Activated T-helper 2 cell treated with anti-CD3 and anti-CD28 coated beads, Interferon-gamma antibody, Interleukin-2, Interleukin-4, amounts not matched to agents 10 μg/mL and 5 μg/mL and 100 μg/mL, durations not matched to agents 14 hours and 24 hours and 36 hours (primary cell): ENCODE measurements around the gene GPRC5C. TPM values are rescaled to one million over a fixed set of nuclear protein-coding genes. Genes with fewer than 3 reads are reported as not detected.

Experiments
- DNase-seq: peaks from one replicate; pipeline ENCODE4 v3.0.0; 2021; ENCODE audit warnings: low spot score
- H3K27ac Mint-ChIP-seq: one replicate; pipeline ENCODE4 v1.8.0; 2021; ENCODE audit warnings: mixed read lengths
- H3K27me3 Mint-ChIP-seq: one replicate; pipeline ENCODE4 v1.8.0; 2021; ENCODE audit warnings: low read depth, mixed read lengths
- H3K36me3 Mint-ChIP-seq: one replicate; pipeline ENCODE4 v1.8.0; 2021; ENCODE audit warnings: low read depth, mixed read lengths
- H3K4me1 Mint-ChIP-seq: one replicate; pipeline ENCODE4 v1.8.0; 2021; ENCODE audit warnings: low read depth, mixed read lengths
- H3K4me3 Mint-ChIP-seq: one replicate; pipeline ENCODE4 v1.8.0; 2021; ENCODE audit warnings: low read depth, mild to moderate bottlenecking, moderate library complexity, mixed read lengths
- H3K9me3 Mint-ChIP-seq: one replicate; pipeline ENCODE4 v1.8.0; 2021; ENCODE audit warnings: mixed read lengths
- intact Hi-C: fragments of 100-400 bp; cut with micrococcal nuclease; formaldehyde crosslinking; loops from one replicate; pipeline ENCODE4 v1.15.1; 2023
- total RNA-seq: library from RNA; stranded (reverse); gene quantifications from 2 replicates; pipeline ENCODE4 v1.2.3, GENCODE V29; 2022

The GPRC5C gene
- total RNA-seq, 1 donor from 2014 or later: 0.89 TPM

GRCh38 chr17:74465378-74466110, 33.7 kb downstream of the GPRC5C start:
- H3K4me1 Mint-ChIP-seq: peaks cover 37% of the 10 kb centered on the region
- no peaks in the 10 kb centered on the region for H3K27me3 Mint-ChIP-seq
- no peaks in the 10 kb centered on the region for H3K9me3 Mint-ChIP-seq
- DNase-seq: no peak
- peaks cover 8% of the 10 kb centered on the region for H3K36me3 Mint-ChIP-seq
- intact Hi-C loops: no loop called here
- H3K27ac Mint-ChIP-seq: no peak overlapping the region
- H3K4me3 Mint-ChIP-seq: no peak overlapping the region

GRCh38 chr17:74466111-74466827, 34.4 kb downstream of the GPRC5C start, which contains the start of gene CD300A:
CD300A (plus strand) TSS chr17:74466634; CDS start chr17:74466704, 70 bp downstream.
- Mint-ChIP-seq H3K4me3 (no peak within 1 kb of the TSS), H3K9me3 (no peaks in the 10 kb centered on the region), H3K27me3 (no peaks in the 10 kb centered on the region), H3K36me3 (peaks cover 11% of the 10 kb centered on the region), H3K4me1 (peaks cover 38% of the 10 kb centered on the region), H3K27ac (peak within 1 kb of the TSS; percentile 72)
- DNase-seq: peak; percentile 18
- intact Hi-C loops: no loop called here

- Mint-ChIP-seq H3K4me1 (peaks cover 41% of the 10 kb centered on the region), H3K36me3 (peaks cover 16% of the 10 kb centered on the region), H3K9me3 (no peaks in the 10 kb centered on the region), H3K27ac (no peak overlapping the region), H3K27me3 (no peaks in the 10 kb centered on the region), H3K4me3 (no peak overlapping the region)
- intact Hi-C loops: loop anchor here (1.0 kb wide), 1 partner anchor 12 kb away; no protein-coding TSS in a partner anchor
- DNase-seq: no peak
These were observed 34.9 kb downstream of the GPRC5C start for GRCh38 chr17:74466828-74467184.

- Mint-ChIP-seq H3K9me3 (no peaks in the 10 kb centered on the region), H3K36me3 (peaks cover 22% of the 10 kb centered on the region), H3K4me1 (peaks cover 41% of the 10 kb centered on the region), H3K27me3 (no peaks in the 10 kb centered on the region), H3K4me3 (no peak overlapping the region), H3K27ac (peak overlapping the region; percentile 72)
- DNase-seq: no peak
- intact Hi-C loops: loop anchor here (1.0 kb wide), 1 partner anchor 12 kb away; no protein-coding TSS in a partner anchor
These were observed 35.5 kb downstream of the GPRC5C start for GRCh38 chr17:74467221-74467951.

GRCh38 chr17:74471341-74471740, 39.5 kb downstream of the GPRC5C start:
- no peak overlapping the region for H3K4me3 Mint-ChIP-seq
- peaks cover 41% of the 10 kb centered on the region for H3K4me1 Mint-ChIP-seq
- no peak overlapping the region for H3K27ac Mint-ChIP-seq
- DNase-seq: no peak
- peaks cover 60% of the 10 kb centered on the region for H3K36me3 Mint-ChIP-seq
- peaks cover 17% of the 10 kb centered on the region for H3K9me3 Mint-ChIP-seq
- no peaks in the 10 kb centered on the region for H3K27me3 Mint-ChIP-seq
- intact Hi-C loops: no loop called here

GRCh38 chr17:74472890-74473289, 41.0 kb downstream of the GPRC5C start:
- H3K4me3 Mint-ChIP-seq: no peak overlapping the region

GRCh38 chr17:74473294-74473693, 41.4 kb downstream of the GPRC5C start:
- intact Hi-C loops: no loop called here
- H3K27me3 Mint-ChIP-seq: no peaks in the 10 kb centered on the region

More at GRCh38 chr17:74472890-74473289, 41.0 kb downstream of the GPRC5C start:
- intact Hi-C loops: no loop called here
- DNase-seq: no peak
- no peak overlapping the region for H3K27ac Mint-ChIP-seq
- H3K36me3 Mint-ChIP-seq: peaks cover 72% of the 10 kb centered on the region
- H3K27me3 Mint-ChIP-seq: no peaks in the 10 kb centered on the region
- peaks cover 22% of the 10 kb centered on the region for H3K9me3 Mint-ChIP-seq
- peaks cover 43% of the 10 kb centered on the region for H3K4me1 Mint-ChIP-seq

GRCh38 chr17:74474043-74474792, 42.3 kb downstream of the GPRC5C start:
- Mint-ChIP-seq H3K9me3 (peaks cover 22% of the 10 kb centered on the region), H3K36me3 (peaks cover 84% of the 10 kb centered on the region), H3K4me3 (peak overlapping the region; percentile 30), H3K27me3 (no peaks in the 10 kb centered on the region), H3K4me1 (peaks cover 54% of the 10 kb centered on the region), H3K27ac (no peak overlapping the region)
- DNase-seq: no peak
- intact Hi-C loops: no loop called here

More at GRCh38 chr17:74473294-74473693, 41.4 kb downstream of the GPRC5C start:
- H3K36me3 Mint-ChIP-seq: peaks cover 76% of the 10 kb centered on the region
- peaks cover 22% of the 10 kb centered on the region for H3K9me3 Mint-ChIP-seq
- peaks cover 47% of the 10 kb centered on the region for H3K4me1 Mint-ChIP-seq
- no peak overlapping the region for H3K4me3 Mint-ChIP-seq
- DNase-seq: no peak
- H3K27ac Mint-ChIP-seq: no peak overlapping the region

GRCh38 chr17:74475189-74475588, 43.3 kb downstream of the GPRC5C start:
- H3K4me3 Mint-ChIP-seq: no peak overlapping the region

GRCh38 chr17:74477411-74477810, 45.5 kb downstream of the GPRC5C start:
- Mint-ChIP-seq H3K4me3 (no peak overlapping the region), H3K27me3 (no peaks in the 10 kb centered on the region), H3K9me3 (peaks cover 22% of the 10 kb centered on the region), H3K36me3 (peaks cover 88% of the 10 kb centered on the region), H3K4me1 (peaks cover 52% of the 10 kb centered on the region), H3K27ac (no peak overlapping the region)
- intact Hi-C loops: no loop called here
- no peak for DNase-seq

More at GRCh38 chr17:74475189-74475588, 43.3 kb downstream of the GPRC5C start:
- Mint-ChIP-seq H3K9me3 (peaks cover 22% of the 10 kb centered on the region), H3K27me3 (no peaks in the 10 kb centered on the region), H3K27ac (no peak overlapping the region), H3K4me1 (peaks cover 59% of the 10 kb centered on the region), H3K36me3 (peaks cover 87% of the 10 kb centered on the region)
- intact Hi-C loops: no loop called here
- DNase-seq: no peak

GRCh38 chr17:74478420-74479100, 46.7 kb downstream of the GPRC5C start:
- H3K4me3 Mint-ChIP-seq: peak overlapping the region; percentile 37
- intact Hi-C loops: loop anchor here (1.0 kb wide), 1 partner anchor 11 kb away; no protein-coding TSS in a partner anchor
- DNase-seq: peak; percentile 60
- H3K9me3 Mint-ChIP-seq: peaks cover 22% of the 10 kb centered on the region
- H3K27ac Mint-ChIP-seq: peak overlapping the region; percentile 38
- H3K4me1 Mint-ChIP-seq: peaks cover 46% of the 10 kb centered on the region
- peaks cover 84% of the 10 kb centered on the region for H3K36me3 Mint-ChIP-seq
- H3K27me3 Mint-ChIP-seq: no peaks in the 10 kb centered on the region
